ENCODE results near the gene SELENON. TPM values are rescaled to one million over a fixed set of nuclear protein-coding genes. Genes with fewer than 3 reads are reported as not detected.

Gene SELENON, protein sequence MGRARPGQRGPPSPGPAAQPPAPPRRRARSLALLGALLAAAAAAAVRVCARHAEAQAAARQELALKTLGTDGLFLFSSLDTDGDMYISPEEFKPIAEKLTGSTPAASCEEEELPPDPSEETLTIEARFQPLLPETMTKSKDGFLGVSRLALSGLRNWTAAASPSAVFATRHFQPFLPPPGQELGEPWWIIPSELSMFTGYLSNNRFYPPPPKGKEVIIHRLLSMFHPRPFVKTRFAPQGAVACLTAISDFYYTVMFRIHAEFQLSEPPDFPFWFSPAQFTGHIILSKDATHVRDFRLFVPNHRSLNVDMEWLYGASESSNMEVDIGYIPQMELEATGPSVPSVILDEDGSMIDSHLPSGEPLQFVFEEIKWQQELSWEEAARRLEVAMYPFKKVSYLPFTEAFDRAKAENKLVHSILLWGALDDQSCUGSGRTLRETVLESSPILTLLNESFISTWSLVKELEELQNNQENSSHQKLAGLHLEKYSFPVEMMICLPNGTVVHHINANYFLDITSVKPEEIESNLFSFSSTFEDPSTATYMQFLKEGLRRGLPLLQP
- total RNA-seq: 10 to 100 TPM; 21.9 to 39.3 (median 26.9) TPM

DNA sequence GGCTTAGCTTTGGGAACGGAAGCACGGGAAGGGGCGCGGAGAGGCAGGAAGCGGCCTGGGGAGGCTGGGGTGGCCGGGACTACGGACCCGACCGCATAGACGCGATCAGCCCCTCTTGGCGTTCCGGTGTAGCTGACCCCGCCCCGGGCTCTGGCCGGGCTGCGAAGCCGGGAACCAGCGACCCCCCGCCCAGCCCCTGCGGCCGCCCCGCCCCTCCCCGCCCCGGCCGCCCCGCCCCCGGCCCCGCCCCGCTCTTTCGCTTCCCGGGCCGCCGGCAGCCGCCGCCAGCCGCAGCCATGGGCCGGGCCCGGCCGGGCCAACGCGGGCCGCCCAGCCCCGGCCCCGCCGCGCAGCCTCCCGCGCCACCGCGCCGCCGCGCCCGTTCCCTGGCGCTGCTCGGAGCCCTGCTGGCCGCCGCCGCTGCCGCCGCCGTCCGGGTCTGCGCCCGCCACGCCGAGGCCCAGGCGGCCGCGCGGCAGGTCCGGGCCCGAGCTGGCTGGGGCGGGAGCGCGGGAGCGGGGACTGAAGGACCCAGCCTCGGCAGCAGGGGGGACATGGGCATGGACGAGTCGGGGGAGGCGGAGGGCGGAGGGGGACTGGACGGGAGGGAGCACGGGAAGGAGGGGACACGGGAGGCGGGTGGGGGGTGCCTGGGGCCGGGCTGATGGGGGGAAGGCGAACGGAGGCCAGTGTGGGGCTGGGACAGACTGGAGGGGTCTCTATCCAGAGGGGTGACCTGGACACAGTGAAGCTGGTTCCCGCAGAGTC lies at the start of gene SELENON:
TSS of gene SELENON (plus strand) at position 259 of the 768 bp plus-strand sequence. CDS start at position 297, 38 bp downstream.
- no peak for DNase-seq (ENCODE audit: low spot score in 2 of 2)
- Histone ChIP-seq H3K27ac (peak within 1 kb of the TSS; percentile 73), H3K4me3 (peak within 1 kb of the TSS; percentile 64), H3K4me1 (peaks cover 59% of the 10 kb centered on the region), H3K27me3 (no peaks in the 10 kb centered on the region), H3K36me3 (peaks cover 6% of the 10 kb centered on the region), H3K9me3 (no peaks in the 10 kb centered on the region)
- no peak for TF ChIP-seq POLR2AphosphoS5 (IDR thresholded peaks at IDR 0.05)
- WGBS: 3% methylated on average over 10 of the region's 91 CpGs

- 94% methylated on average over 6 of the region's 6 CpGs for WGBS
- no peak for DNase-seq (ENCODE audit: low spot score in 2 of 2)
- TF ChIP-seq POLR2AphosphoS5 (IDR thresholded peaks at IDR 0.05) (no peak), CTCF (IDR thresholded peaks at IDR 0.05) (no peak), POLR2A (IDR thresholded peaks at IDR 0.05) (no peak), EP300 (IDR thresholded peaks at IDR 0.05) (no peak)
- Histone ChIP-seq H3K27me3 (no peaks in the 10 kb centered on the region), H3K36me3 (no peaks in the 10 kb centered on the region), H3K4me1 (peaks cover 36% of the 10 kb centered on the region), H3K9me3 (no peaks in the 10 kb centered on the region), H3K27ac (no peak overlapping the region), H3K4me3 (no peak overlapping the region)
Observed at GRCh38 chr1:25750923-25751605, 48.9 kb upstream of the SELENON start.

- WGBS: 67% methylated on average over 8 of the region's 17 CpGs
- Histone ChIP-seq H3K27ac (no peak overlapping the region), H3K4me3 (no peak overlapping the region), H3K9me3 (no peaks in the 10 kb centered on the region), H3K36me3 (peaks cover 3% of the 10 kb centered on the region), H3K4me1 (peaks cover 14% of the 10 kb centered on the region), H3K27me3 (no peaks in the 10 kb centered on the region)
- DNase-seq (ENCODE audit: low spot score in 2 of 2): no peak
- TF ChIP-seq CTCF (IDR thresholded peaks at IDR 0.05) (no peak), POLR2AphosphoS5 (IDR thresholded peaks at IDR 0.05) (no peak), POLR2A (IDR thresholded peaks at IDR 0.05) (no peak), EP300 (IDR thresholded peaks at IDR 0.05) (no peak)
Observed at GRCh38 chr1:25754470-25755181, 45.4 kb upstream of the SELENON start.

DNA sequence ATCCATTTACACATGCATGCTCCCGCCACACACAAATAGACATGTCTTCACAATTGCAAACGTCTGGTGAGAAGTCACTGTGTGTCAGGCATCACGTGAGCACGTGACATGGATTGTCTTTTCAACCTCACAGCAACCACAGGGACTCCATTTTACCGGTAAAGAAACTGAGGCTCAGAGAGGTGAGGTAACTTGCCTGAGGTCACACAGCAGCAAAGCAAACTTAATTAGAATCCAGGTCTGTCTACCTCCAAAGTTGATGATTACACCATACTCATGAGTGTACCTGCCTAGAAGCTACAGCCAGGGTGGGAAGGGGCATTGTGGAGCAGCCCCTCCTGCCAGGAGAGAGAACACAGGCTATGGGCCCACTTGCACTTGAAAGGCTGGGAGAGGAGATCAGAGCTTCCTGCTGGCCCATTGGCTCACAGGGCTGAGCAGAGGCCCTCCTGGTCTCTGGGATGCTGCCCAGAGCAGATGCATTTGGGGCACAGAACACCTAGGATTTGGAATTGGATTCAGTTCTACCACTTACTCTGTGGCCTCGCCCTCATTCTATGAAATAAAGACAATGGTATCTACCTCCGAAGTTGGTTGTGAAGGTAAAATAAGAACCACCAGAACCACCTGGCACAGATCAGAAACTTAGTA lies 44.4 kb upstream of the SELENON start:
- no peaks in the 10 kb centered on the region for H3K27me3 ChIP-seq
- H3K27ac ChIP-seq: no peak overlapping the region
- TF ChIP-seq POLR2AphosphoS5 (IDR thresholded peaks at IDR 0.05) (no peak), EP300 (IDR thresholded peaks at IDR 0.05) (no peak)
- H3K4me1 ChIP-seq: peaks cover 14% of the 10 kb centered on the region
- H3K36me3 ChIP-seq: peaks cover 3% of the 10 kb centered on the region
- H3K9me3 ChIP-seq: no peaks in the 10 kb centered on the region
- 88% methylated on average over 7 of the region's 7 CpGs for WGBS
- H3K4me3 ChIP-seq: no peak overlapping the region
- DNase-seq (ENCODE audit: low spot score in 2 of 2): no peak

DNA sequence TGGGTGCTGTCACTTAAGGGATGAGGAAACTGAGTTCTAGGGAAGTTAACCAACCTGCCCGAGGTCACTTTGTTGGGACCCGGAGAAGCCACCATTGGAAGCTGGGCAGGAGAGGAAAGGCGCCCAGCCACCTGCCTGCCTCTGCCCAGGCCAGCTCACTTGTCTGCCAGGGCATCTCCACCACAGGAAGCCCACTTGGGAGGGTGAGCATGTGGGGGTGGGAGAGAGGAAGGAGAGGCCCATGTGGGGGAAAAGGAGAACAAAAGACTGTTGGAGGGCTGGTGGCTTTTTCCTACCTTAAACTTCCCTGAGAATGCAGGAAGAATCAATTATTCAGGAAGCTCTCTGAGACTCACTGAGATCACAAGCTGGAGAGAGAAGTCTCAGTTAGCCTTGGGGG lies 43.8 kb upstream of the SELENON start:
- H3K27me3 ChIP-seq: no peaks in the 10 kb centered on the region
- H3K27ac ChIP-seq: no peak overlapping the region
- H3K9me3 ChIP-seq: no peaks in the 10 kb centered on the region
- 76% methylated on average over 3 of the region's 3 CpGs for WGBS
- DNase-seq (ENCODE audit: low spot score in 2 of 2): no peak
- H3K4me1 ChIP-seq: peaks cover 14% of the 10 kb centered on the region
- H3K4me3 ChIP-seq: no peak overlapping the region
- TF ChIP-seq CTCF (IDR thresholded peaks at IDR 0.05) (no peak), POLR2AphosphoS5 (IDR thresholded peaks at IDR 0.05) (no peak), EP300 (IDR thresholded peaks at IDR 0.05) (no peak), POLR2A (IDR thresholded peaks at IDR 0.05) (no peak)
- H3K36me3 ChIP-seq: peaks cover 3% of the 10 kb centered on the region

Measured in suprapubic skin (tissue), 4 donors.